SW 1271 (cell line): Measurements from ENCODE around the gene AEBP1.

Source experiments
- DNase-seq, 2 experiments: peaks; one replicate each; lab custom pipeline; 2025; lab: John Stamatoyannopoulos, UW

Gene AEBP1

DNA sequence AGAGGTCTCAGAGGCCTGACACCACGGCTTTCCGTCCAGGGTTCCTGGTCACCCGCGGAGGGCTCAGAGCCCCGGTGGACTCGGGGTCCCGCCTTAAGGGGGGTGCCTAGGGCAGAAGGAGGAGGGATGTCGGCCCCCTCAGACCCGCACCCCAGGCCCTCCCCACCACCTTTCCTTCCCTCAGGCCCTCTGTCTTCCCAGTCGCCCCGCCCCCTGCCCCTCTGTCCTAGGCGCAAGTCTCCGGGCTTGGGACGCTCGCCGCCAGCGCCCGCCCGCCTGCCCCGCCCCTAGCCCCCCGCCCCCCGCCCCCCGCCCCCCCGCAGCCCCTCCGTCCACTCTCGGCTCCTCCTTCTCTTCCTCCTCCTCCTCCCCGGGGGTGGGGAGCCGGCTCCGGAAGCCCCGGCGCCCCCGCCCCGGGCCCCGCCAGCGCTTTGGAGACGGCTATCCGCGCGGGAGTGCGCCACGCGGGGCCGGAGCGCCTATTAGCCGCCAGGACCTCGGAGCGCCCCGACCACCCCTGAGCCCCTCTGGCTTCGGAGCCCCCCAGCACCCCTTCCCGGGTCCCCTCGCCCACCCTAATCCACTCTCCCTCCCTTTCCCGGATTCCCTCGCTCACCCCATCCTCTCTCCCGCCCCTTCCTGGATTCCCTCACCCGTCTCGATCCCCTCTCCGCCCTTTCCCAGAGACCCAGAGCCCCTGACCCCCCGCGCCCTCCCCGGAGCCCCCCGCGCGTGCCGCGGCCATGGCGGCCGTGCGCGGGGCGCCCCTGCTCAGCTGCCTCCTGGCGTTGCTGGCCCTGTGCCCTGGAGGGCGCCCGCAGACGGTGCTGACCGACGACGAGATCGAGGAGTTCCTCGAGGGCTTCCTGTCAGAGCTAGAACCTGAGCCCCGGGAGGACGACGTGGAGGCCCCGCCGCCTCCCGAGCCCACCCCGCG lies at the start of gene AEBP1:
AEBP1 (plus strand) TSS at position 423 of the 937 bp plus-strand sequence; CDS start at position 744, 321 bp downstream.
- no peak for DNase-seq

GRCh38 chr7:44056681-44057080 lies 47.5 kb upstream of the AEBP1 start:
- DNase-seq, result no peak

DNA sequence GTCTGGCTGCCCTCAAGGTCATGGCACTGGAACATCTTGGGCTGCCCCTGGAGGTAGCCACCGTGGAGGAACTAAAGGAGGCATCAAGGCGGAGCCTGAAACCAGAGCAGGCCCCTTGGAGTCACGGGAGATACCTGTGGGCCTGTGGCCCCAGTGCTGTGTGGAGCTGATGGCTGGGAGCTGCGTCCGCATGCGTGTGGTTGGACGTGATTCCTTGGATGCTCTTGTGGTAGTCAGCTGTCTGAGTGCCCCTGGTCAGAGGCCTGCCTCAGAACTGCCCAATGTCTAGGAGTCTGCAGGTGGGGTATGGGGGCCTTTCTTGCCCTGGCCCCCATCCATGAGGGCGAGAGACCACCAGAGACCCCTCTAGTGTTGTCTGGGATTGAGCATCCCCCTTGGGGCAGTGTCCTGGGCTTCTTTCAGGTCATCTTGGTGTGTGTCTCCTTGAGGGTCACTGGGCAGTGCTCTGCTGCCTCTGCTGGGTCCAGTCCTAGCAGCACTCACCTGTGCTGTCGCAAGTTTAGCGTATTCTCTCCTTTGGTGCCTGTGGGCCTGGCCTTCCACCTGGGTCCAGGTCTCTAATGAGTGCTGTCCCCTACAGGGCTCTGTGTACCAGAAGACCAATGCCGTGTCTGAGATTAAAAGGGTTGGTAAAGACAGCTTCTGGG lies 46.8 kb upstream of the AEBP1 start:
- DNase-seq, result no peak

- no peak for DNase-seq
Observed at GRCh38 chr7:44057849-44058758, 46.0 kb upstream of the AEBP1 start.

GRCh38 chr7:44058759-44059218 lies 45.4 kb upstream of the AEBP1 start:
- no peak for DNase-seq

DNA sequence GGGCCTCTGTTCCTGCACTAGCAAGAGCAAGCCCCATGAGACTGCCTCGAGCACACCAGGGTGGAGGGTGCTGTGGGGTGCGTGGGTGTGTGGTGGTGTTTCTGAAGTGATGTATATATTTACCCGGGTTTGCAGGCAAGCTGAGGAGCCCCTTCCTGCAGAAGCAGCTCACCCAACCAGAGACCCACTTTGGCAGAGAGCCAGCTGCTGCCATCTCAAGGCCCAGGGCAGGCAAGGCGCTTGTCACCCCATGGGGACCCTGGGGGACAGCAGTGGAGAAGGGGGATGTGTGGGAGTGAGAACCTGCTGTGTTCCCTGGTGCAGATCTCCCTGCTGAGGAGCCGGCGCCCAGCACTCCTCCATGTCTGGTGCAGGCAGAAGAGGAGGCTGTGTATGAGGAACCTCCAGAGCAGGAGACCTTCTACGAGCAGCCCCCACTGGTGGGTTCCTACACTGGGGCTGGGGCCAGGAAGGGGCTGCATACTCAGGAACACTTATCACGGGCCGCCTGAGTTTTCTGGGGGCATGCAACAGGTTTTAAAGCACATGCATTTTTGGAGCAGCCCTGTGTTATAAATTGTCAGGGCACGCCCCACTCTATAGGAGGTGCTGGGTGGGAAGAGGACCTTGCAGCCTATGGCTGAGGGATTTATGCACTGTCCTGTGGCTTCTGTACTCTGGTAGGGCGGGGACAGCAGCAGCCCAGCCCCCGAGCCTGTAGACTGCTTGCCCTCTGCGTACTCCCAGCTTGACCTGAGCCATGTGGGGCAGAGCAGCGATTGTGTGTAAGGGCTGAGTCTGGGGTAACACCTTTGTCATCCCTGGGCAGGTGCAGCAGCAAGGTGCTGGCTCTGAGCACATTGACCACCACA lies 44.7 kb upstream of the AEBP1 start:
- no peak for DNase-seq

- DNase-seq, result no peak
Observed at GRCh38 chr7:44060091-44060947, 43.8 kb upstream of the AEBP1 start.

DNA sequence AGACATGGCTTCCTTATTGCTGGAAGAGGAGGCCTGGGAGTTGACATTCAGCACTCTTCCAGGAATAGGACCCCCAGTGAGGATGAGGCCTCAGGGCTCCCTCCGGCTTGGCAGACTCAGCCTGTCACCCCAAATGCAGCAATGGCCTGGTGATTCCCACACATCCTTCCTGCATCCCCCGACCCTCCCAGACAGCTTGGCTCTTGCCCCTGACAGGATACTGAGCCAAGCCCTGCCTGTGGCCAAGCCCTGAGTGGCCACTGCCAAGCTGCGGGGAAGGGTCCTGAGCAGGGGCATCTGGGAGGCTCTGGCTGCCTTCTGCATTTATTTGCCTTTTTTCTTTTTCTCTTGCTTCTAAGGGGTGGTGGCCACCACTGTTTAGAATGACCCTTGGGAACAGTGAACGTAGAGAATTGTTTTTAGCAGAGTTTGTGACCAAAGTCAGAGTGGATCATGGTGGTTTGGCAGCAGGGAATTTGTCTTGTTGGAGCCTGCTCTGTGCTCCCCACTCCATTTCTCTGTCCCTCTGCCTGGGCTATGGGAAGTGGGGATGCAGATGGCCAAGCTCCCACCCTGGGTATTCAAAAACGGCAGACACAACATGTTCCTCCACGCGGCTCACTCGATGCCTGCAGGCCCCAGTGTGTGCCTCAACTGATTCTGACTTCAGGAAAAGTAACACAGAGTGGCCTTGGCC lies 43.0 kb upstream of the AEBP1 start:
- DNase-seq, result no peak

DNA sequence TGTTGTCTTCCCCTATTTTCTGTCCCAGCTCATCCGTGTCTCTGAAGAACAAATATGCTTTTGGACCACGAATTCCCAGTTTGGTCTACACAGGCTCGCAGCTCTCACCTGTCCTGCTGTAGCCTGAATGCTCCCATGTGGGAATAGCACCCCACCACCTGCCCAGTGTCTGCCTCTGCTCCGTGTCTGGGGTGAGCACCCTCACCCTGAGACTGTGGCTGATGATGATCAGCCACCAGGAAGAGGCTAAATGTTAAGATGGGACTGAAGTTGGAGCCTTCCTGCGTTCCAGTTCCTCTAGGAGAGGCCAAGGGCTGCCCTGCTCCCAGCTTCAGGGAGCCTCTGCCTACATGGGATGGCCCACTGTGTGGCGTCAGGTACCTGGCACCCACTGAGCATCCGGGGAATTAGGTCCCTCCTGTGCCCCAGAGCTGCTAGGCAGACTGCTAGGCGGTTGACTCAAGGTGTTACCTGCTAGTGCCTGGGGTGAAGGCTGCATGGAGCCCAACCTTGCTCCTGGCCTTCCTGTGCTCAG lies 42.4 kb upstream of the AEBP1 start:
- DNase-seq, result no peak

- no peak for DNase-seq
Observed at GRCh38 chr7:44062180-44062902, 41.8 kb upstream of the AEBP1 start.

DNA sequence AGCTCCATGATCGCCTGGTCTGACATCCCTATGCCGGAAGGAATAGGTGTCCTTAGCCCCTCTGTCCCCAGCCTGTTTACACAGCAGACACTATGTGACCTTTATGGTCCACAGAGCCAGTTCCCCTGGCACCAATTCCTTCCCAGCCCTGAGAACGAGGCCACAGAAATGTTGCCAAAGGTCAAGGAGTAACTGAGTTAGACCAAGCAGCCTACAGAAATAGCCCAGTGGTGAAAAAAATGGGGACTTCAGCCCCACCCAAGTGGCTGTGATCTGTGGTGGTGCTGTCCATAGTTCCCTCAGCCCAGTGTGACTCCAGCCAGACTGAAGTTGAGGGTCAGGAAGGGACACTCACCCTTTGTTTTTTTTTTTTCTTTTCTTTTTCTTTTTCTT lies 41.2 kb upstream of the AEBP1 start:
- no peak for DNase-seq

DNA sequence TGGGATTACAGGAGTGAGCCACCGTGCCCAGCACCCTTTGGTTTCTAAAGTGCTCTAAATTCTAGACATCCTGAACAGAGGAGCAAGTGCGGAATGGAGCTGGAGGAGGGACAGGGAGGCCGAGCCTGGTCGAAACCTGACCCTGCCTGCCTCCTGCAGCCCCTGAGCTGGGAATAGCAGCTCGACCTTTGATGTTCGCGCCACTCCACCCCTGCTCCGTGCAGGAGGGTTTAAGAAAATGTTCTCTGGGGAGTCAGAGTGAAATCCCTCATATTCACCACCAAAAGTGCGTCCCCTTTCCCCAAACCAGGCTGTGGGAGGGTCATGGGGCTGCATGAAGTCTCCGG lies 40.6 kb upstream of the AEBP1 start:
- DNase-seq, result no peak

DNA sequence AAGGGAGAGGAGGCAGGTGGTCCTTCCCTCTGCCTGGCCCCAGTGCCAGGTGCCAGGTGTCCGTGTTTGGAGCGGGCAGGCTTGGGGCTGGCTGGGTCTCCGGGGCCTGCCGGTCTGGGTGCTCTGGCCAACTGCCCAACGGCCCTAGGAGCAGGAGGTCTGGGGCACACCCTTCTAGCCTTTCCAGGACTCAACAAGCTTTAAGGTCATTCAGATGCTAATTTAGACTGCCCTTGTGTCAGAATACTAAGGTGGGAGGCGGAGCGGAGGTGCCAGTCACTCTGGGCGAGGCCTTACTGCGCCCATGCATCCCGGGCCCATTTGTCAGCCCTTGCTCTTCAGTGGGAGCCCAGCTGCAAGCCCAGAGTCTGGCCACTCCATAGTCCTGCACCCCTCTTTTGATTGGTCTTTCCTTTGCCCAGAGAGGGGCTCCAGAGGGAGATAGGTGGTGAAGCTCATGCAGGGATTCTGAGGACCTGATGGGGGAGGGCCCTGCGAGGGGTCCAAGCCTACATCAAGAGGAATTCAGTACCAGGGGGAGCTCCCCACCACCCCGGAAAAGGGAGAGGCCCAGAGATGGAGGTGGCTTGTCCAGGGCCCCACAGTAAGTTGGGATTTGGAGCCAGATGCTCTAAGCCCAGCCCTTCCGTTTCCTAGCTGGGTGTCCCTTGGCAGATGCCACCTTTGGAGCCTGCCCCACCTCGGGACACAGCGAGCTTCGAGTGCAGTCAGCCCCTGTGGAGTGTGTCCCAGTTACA lies 40.1 kb upstream of the AEBP1 start:
- DNase-seq, result no peak

DNA sequence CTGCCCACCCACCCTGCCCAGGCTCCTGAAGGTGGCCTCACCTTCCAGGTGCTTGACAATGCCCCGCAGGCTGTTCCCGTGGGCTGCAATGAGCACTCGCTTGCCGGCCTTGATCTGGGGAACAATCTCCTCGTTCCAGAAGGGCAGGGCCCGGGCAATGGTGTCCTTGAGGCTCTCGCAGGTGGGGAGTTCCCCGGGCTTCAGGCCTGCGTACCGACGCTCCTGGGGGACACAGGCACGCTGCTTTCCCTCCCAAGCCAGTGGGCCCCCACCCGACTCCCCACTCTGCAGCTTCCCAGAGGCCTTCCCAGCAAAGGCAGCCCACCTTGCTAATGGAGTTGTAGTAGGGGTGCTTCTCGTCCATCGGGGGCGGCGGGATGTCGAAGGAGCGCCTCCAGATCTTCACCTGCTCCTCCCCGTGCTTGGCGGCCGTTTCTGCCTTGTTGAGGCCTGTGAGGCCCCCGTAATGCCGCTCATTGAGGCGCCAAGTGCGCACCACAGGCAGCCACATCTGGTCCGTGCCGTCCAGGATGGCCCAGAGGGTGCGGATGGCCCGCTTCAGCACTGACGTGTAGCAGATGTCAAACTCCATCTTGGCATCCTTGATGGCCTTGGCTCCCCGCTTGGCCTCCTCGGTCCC lies 39.2 kb upstream of the AEBP1 start:
- DNase-seq, result no peak

DNA sequence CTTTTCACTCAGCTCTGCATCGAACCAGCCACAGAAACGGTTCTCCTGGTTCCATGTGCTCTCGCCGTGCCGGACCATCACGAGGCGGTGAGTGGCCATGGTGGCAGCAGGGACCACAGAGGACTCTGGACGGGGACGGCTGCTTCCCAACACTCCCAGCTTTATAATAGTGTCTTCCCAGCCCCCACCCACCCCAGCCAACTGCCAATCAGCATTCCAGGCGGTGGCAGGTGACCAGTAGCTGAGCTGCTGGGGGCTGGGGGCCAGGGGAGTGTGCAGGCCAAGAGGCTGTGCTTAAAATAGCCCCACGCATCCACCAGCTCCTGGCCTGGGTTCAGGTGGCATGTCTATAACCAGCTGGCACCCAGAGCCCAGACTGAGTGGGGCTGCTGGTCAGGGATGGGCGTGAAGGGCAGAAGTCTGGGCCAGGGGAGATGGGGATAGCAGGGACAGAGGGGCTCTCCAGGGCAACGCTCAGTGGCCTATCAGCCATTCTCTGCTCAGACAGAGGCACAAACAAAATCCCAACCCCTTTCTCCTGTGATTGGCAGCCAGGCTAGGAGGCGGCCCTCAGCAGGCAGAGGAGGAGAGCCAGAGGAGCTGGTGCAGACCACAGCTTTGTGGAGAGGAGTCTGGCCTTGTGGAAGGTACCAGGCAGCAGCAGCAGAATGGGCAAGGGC lies 38.6 kb upstream of the AEBP1 start, which contains the start of gene PGAM2:
PGAM2 (minus strand) TSS at position 137 of the 680 bp plus-strand sequence; CDS start at position 99, 38 bp downstream.
- DNase-seq, result no peak

- no peak for DNase-seq
Observed at GRCh38 chr7:44066111-44066460, 38.1 kb upstream of the AEBP1 start.
